GM04503 (cell line): ENCODE measurements around the gene GARIN3.

Experiments used
- DNase-seq: peaks from one replicate; pipeline ENCODE4 v3.0.0-alpha.2; 2012; ENCODE audit warnings: low read depth

GARIN3 gene

GRCh38 chr5:157184117-157184670, 18.1 kb upstream of the GARIN3 start:
- DNase-seq = no peak

GRCh38 chr5:157182143-157182757, 16.2 kb upstream of the GARIN3 start:
- no peak for DNase-seq

GRCh38 chr5:157180374-157181264, 14.6 kb upstream of the GARIN3 start, which contains the start of gene ITK:
Gene ITK, plus strand, starts transcription at chr5:157180840. Its CDS starts 138 bp downstream, at chr5:157180978.
- no peak for DNase-seq

GRCh38 chr5:157178966-157179365, 12.9 kb upstream of the GARIN3 start:
- no peak for DNase-seq

GRCh38 chr5:157177953-157178352, 11.9 kb upstream of the GARIN3 start:
- no peak for DNase-seq

GRCh38 chr5:157175071-157175612, 9.1 kb upstream of the GARIN3 start:
- DNase-seq = no peak

GRCh38 chr5:157172403-157172802, 6.3 kb upstream of the GARIN3 start:
- no peak for DNase-seq

- no peak for DNase-seq
Observed at GRCh38 chr5:157168286-157168685, 2.2 kb upstream of the GARIN3 start.

- DNase-seq = peak; percentile 54
Observed at GRCh38 chr5:157167214-157167621, 1.2 kb upstream of the GARIN3 start.

GRCh38 chr5:157165668-157166067, 396 bp downstream of the GARIN3 start:
- no peak for DNase-seq

- DNase-seq = no peak
Observed at GRCh38 chr5:157165261-157165660, 803 bp downstream of the GARIN3 start.

- DNase-seq = no peak
Observed at GRCh38 chr5:157164521-157164920, 1.5 kb downstream of the GARIN3 start.

- no peak for DNase-seq
Observed at GRCh38 chr5:157162919-157163510, 3.0 kb downstream of the GARIN3 start.

- no peak for DNase-seq
Observed at GRCh38 chr5:157161996-157162395, 4.1 kb downstream of the GARIN3 start.

GRCh38 chr5:157160001-157160400, 6.1 kb downstream of the GARIN3 start:
- DNase-seq = no peak

GRCh38 chr5:157159209-157159751, 6.8 kb downstream of the GARIN3 start:
- no peak for DNase-seq

GRCh38 chr5:157157293-157157891, 8.7 kb downstream of the GARIN3 start:
- DNase-seq = no peak

GRCh38 chr5:157155297-157155696, 10.8 kb downstream of the GARIN3 start:
- DNase-seq = no peak

GRCh38 chr5:157150995-157151394, 15.1 kb downstream of the GARIN3 start:
- no peak for DNase-seq

GRCh38 chr5:157148734-157149615, 17.1 kb downstream of the GARIN3 start:
- DNase-seq = peak; percentile 6
